Liver (tissue), 9 donors: ENCODE measurements around the gene P4HTM. TPM values are rescaled to one million over a fixed set of nuclear protein-coding genes. Genes with fewer than 3 reads are reported as not detected.

Experiments used
- DNase-seq: peaks from one replicate; pipeline ENCODE4 v3.0.0-alpha.2; 2017; ENCODE audit warnings: low spot score
- H3K27ac ChIP-seq, 2 donors: one replicate each; pipeline ENCODE4 v1.7.0; 2013; ENCODE audit warnings: inconsistent platforms in 2 of 2, low read length in 2 of 2, control low read depth in 1 of 2, low read depth in 1 of 2, mild to moderate bottlenecking in 1 of 2
- H3K27me3 ChIP-seq, 4 donors: one replicate each; pipeline versions ENCODE4 v1.6.1 to v1.7.0; 2013; ENCODE audit warnings: low read length in 3 of 4, inconsistent platforms in 1 of 4, mild to moderate bottlenecking in 1 of 4, moderate library complexity in 1 of 4; ENCODE audit not compliant: control insufficient read depth in 4 of 4, insufficient read depth in 4 of 4
- H3K36me3 ChIP-seq, 4 donors: one replicate each; pipeline versions ENCODE4 v1.6.1 to v1.7.0; 2013; ENCODE audit warnings: low read length in 3 of 4, mild to moderate bottlenecking in 3 of 4, low read depth in 1 of 4, moderate library complexity in 1 of 4; ENCODE audit not compliant: control insufficient read depth in 4 of 4, insufficient read depth in 3 of 4
- H3K4me1 ChIP-seq, 4 donors: one replicate each; pipeline versions ENCODE4 v1.6.1 to v1.7.0; 2013; ENCODE audit warnings: low read length in 3 of 4, mild to moderate bottlenecking in 3 of 4, moderate library complexity in 1 of 4; ENCODE audit not compliant: control insufficient read depth in 4 of 4, insufficient read depth in 4 of 4
- H3K4me3 ChIP-seq, 3 donors: one replicate each; pipeline versions ENCODE4 v1.6.1 to v1.7.0; 2013; ENCODE audit warnings: low read length in 3 of 3, control low read depth in 1 of 3, low read depth in 1 of 3, mild to moderate bottlenecking in 1 of 3
- H3K9ac ChIP-seq, 2 donors: one replicate each; pipeline ENCODE4 v1.7.0; 2013; ENCODE audit warnings: low read length in 2 of 2, mild to moderate bottlenecking in 2 of 2, moderate library complexity in 2 of 2, control low read depth in 1 of 2, low read depth in 1 of 2
- H3K9me3 ChIP-seq, 4 donors: one replicate each; pipeline versions ENCODE4 v1.6.1 to v1.7.0; 2013; ENCODE audit warnings: low read length in 3 of 4; ENCODE audit not compliant: control insufficient read depth in 4 of 4
- EGR1 ChIP-seq, 2 donors: IDR thresholded peaks; 2 replicates each; pipeline ENCODE4 v1.6.1; 2016 to 2018; ENCODE audit warnings: antibody characterized with exemption in 2 of 2, low read depth in 2 of 2
- FOXA1 ChIP-seq: IDR thresholded peaks from 2 replicates; pipeline ENCODE4 v1.6.1; 2016; ENCODE audit warnings: antibody characterized with exemption
- FOXA2 ChIP-seq: IDR thresholded peaks from 2 replicates; pipeline ENCODE4 v1.6.1; 2016; ENCODE audit warnings: antibody characterized with exemption
- GABPA ChIP-seq, 2 donors: IDR thresholded peaks in 1 of 2; conservative IDR thresholded peaks in 1 of 2; 2 replicates each; pipeline ENCODE4 v1.6.1; 2016; ENCODE audit warnings: antibody characterized with exemption in 2 of 2, mild to moderate bottlenecking in 1 of 2, moderate library complexity in 1 of 2
- HNF4A ChIP-seq, 2 donors: conservative IDR thresholded peaks; 2 replicates each; pipeline ENCODE4 v1.6.1; 2016; ENCODE audit warnings: antibody characterized with exemption in 2 of 2, mild to moderate bottlenecking in 2 of 2
- HNF4G ChIP-seq: IDR thresholded peaks from 2 replicates; pipeline ENCODE4 v1.6.1; 2016; ENCODE audit warnings: antibody characterized with exemption
- JUND ChIP-seq, 2 donors: IDR thresholded peaks; 2 replicates each; pipeline ENCODE4 v1.6.1; 2016; ENCODE audit warnings: antibody characterized with exemption in 2 of 2
- NR2F2 ChIP-seq: IDR thresholded peaks from 2 replicates; pipeline ENCODE4 v1.6.1; 2016; ENCODE audit warnings: antibody characterized with exemption
- SP1 ChIP-seq: IDR thresholded peaks from 2 replicates; pipeline ENCODE4 v1.6.1; 2018; ENCODE audit warnings: antibody characterized with exemption, mild to moderate bottlenecking
- TAF1 ChIP-seq: conservative IDR thresholded peaks from 2 replicates; pipeline ENCODE4 v1.6.1; 2016; ENCODE audit warnings: antibody characterized with exemption, mild to moderate bottlenecking
- WGBS: extraction: QIAGEN DNeasy Blood & Tissue Kit; methylation state at CpG from one replicate; pipeline ENCODE4 v1.1.7; 2013; 5-methylcytosine and 5-hydroxymethylcytosine counted together
- polyA plus RNA-seq, 2 donors: library from polyadenylated mRNA; stranded (reverse) in 1 of 2; unstranded in 1 of 2; fragments of 200-250 nt in 1 of 2; fragments of >200 nt in 1 of 2; fragmentation: Nextera tagmentation in 1 of 2; extraction: Ambion mirVana in 1 of 2; gene quantifications; one replicate each; pipeline versions ENCODE4 v1.2.1 to v1.2.3, GENCODE V29; 2013 to 2015
- total RNA-seq, 2 donors: library from RNA; depleted of rRNA; stranded (reverse); fragments of >200 nt; gene quantifications; one replicate each; pipeline ENCODE4 v1.2.3, GENCODE V29; 2014
- TF ChIP-seq, protein P1 (sequence below): IDR thresholded peaks from 2 replicates; pipeline ENCODE4 v1.6.1; 2016; ENCODE audit warnings: antibody characterized with exemption
- TF ChIP-seq, protein P2 (sequence below): IDR thresholded peaks from 2 replicates; pipeline ENCODE4 v1.6.1; 2016; ENCODE audit warnings: antibody characterized with exemption
- TF ChIP-seq, protein P3 (sequence below): IDR thresholded peaks from 2 replicates; pipeline ENCODE4 v1.6.1; 2016; ENCODE audit warnings: antibody characterized with exemption, mild to moderate bottlenecking
- TF ChIP-seq, protein P4 (sequence below): fragments of 150-350 bp; IDR thresholded peaks from 2 replicates; pipeline ENCODE4 v1.5.1; 2017; ENCODE audit warnings: improper control_type of control experiment, low read depth, low read length; ENCODE audit not compliant: missing input control
- TF ChIP-seq, protein P5 (sequence below): IDR thresholded peaks from 2 replicates; pipeline ENCODE4 v1.6.1; 2016; ENCODE audit warnings: antibody characterized with exemption
- donor health status: healthy.
- donor health status: healthy.
- donor health status: healthy.
- donor health status: healthy.
- donor health status: healthy.

The P4HTM gene
- total and polyA plus RNA-seq, 4 donors: 10.0 to 16.2 (median 11.9) TPM

DNA sequence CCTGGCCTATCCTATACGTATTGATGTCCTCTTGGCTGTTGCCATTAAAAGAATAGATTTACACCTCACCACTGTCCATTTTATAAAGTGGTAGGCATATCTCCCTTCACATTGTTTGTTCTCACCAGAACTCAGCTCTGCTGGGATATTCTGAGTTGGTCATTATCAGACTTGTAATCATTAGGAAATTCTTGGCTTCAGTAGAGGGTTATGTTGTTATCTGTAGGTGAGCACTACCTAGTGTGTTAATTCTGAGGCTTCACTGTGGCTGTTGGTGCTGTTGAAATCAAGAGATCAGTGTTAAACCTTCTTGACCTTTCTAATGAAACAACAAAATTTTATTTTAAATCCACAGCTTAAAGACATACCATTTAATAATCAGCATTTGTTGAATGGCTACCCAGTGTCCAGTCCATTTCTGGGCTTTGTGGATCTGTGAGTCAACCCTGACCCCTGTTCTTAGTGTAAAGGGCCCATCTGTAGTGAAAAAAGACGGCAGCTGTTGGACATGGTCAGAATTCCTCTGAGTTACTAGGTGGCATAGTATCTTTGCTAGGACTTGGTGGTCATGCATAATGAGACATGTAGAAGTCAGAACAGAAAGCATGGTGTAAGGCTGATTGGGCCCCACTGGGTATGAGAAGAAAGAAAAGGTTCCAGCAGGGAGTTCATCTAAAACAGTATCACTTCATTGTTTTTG lies 32.9 kb upstream of the P4HTM start:
- H3K4me1 ChIP-seq: no peaks in the 10 kb centered on the region
- H3K27me3 ChIP-seq: no peaks in the 10 kb centered on the region
- H3K9me3 ChIP-seq: no peaks in the 10 kb centered on the region
- no peak overlapping the region for H3K9ac ChIP-seq
- no peak overlapping the region for H3K4me3 ChIP-seq
- H3K27ac ChIP-seq: no peak overlapping the region
- DNase-seq: no peak
- peaks cover 3 to 16% (median 6%) of the 10 kb centered on the region in 4 donors for H3K36me3 ChIP-seq
- WGBS: 97% methylated on average over 2 of the region's 2 CpGs
- TF ChIP-seq TAF1 (no peak), SP1 (no peak), HNF4G (no peak), JUND (IDR thresholded peaks at IDR 0.05) (no peak), FOXA2 (no peak), HNF4A (conservative IDR thresholded peaks at IDR 0.05) (no peak), FOXA1 (no peak), EGR1 (IDR thresholded peaks at IDR 0.05; ENCODE audit: low read depth in 2 of 2) (no peak), GABPA (IDR thresholded peaks at IDR 0.05 in 1 of 2, conservative IDR thresholded peaks at IDR 0.05 in 1 of 2) (no peak), NR2F2 (no peak)
- TF ChIP-seq, protein P1, sequence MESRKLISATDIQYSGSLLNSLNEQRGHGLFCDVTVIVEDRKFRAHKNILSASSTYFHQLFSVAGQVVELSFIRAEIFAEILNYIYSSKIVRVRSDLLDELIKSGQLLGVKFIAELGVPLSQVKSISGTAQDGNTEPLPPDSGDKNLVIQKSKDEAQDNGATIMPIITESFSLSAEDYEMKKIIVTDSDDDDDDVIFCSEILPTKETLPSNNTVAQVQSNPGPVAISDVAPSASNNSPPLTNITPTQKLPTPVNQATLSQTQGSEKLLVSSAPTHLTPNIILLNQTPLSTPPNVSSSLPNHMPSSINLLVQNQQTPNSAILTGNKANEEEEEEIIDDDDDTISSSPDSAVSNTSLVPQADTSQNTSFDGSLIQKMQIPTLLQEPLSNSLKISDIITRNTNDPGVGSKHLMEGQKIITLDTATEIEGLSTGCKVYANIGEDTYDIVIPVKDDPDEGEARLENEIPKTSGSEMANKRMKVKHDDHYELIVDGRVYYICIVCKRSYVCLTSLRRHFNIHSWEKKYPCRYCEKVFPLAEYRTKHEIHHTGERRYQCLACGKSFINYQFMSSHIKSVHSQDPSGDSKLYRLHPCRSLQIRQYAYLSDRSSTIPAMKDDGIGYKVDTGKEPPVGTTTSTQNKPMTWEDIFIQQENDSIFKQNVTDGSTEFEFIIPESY: no peak
- TF ChIP-seq, protein P2, sequence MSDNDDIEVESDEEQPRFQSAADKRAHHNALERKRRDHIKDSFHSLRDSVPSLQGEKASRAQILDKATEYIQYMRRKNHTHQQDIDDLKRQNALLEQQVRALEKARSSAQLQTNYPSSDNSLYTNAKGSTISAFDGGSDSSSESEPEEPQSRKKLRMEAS: no peak
- TF ChIP-seq, protein P3, sequence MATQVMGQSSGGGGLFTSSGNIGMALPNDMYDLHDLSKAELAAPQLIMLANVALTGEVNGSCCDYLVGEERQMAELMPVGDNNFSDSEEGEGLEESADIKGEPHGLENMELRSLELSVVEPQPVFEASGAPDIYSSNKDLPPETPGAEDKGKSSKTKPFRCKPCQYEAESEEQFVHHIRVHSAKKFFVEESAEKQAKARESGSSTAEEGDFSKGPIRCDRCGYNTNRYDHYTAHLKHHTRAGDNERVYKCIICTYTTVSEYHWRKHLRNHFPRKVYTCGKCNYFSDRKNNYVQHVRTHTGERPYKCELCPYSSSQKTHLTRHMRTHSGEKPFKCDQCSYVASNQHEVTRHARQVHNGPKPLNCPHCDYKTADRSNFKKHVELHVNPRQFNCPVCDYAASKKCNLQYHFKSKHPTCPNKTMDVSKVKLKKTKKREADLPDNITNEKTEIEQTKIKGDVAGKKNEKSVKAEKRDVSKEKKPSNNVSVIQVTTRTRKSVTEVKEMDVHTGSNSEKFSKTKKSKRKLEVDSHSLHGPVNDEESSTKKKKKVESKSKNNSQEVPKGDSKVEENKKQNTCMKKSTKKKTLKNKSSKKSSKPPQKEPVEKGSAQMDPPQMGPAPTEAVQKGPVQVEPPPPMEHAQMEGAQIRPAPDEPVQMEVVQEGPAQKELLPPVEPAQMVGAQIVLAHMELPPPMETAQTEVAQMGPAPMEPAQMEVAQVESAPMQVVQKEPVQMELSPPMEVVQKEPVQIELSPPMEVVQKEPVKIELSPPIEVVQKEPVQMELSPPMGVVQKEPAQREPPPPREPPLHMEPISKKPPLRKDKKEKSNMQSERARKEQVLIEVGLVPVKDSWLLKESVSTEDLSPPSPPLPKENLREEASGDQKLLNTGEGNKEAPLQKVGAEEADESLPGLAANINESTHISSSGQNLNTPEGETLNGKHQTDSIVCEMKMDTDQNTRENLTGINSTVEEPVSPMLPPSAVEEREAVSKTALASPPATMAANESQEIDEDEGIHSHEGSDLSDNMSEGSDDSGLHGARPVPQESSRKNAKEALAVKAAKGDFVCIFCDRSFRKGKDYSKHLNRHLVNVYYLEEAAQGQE: no peak
- TF ChIP-seq, protein P4, sequence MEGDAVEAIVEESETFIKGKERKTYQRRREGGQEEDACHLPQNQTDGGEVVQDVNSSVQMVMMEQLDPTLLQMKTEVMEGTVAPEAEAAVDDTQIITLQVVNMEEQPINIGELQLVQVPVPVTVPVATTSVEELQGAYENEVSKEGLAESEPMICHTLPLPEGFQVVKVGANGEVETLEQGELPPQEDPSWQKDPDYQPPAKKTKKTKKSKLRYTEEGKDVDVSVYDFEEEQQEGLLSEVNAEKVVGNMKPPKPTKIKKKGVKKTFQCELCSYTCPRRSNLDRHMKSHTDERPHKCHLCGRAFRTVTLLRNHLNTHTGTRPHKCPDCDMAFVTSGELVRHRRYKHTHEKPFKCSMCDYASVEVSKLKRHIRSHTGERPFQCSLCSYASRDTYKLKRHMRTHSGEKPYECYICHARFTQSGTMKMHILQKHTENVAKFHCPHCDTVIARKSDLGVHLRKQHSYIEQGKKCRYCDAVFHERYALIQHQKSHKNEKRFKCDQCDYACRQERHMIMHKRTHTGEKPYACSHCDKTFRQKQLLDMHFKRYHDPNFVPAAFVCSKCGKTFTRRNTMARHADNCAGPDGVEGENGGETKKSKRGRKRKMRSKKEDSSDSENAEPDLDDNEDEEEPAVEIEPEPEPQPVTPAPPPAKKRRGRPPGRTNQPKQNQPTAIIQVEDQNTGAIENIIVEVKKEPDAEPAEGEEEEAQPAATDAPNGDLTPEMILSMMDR: no peak
- TF ChIP-seq, protein P5, sequence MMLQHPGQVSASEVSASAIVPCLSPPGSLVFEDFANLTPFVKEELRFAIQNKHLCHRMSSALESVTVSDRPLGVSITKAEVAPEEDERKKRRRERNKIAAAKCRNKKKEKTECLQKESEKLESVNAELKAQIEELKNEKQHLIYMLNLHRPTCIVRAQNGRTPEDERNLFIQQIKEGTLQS: no peak
